Measurements from ENCODE around the gene CD164L2. TPM values are rescaled to one million over a fixed set of nuclear protein-coding genes. Genes with fewer than 3 reads are reported as not detected.

CD164L2 gene
- total and polyA plus RNA-seq, 2 donors from 2014 or later = 0.63 to 1.1 TPM

DNA sequence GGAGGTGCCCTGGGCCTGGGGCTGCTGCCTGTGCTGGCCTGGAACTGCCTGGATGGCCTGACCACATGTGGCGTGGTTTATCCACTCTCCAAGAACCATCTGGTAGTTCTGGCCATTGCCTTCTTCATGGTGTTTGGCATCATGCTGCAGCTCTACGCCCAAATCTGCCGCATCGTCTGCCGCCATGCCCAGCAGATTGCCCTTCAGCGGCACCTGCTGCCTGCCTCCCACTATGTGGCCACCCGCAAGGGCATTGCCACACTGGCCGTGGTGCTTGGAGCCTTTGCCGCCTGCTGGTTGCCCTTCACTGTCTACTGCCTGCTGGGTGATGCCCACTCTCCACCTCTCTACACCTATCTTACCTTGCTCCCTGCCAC, 11.1 kb upstream of the CD164L2 start:
- FAIRE-seq (no peak), DNase-seq (no peak)
- no peaks in the 10 kb centered on the region for H3K27me3 ChIP-seq (ENCODE audit: control insufficient read depth, insufficient read depth, low read length)
- TF ChIP-seq CTCF (IDR thresholded peaks at IDR 0.05; ENCODE audit: borderline replicate concordance, extremely low read depth, insufficient read depth) = no peak
- no peak overlapping the region for H3K9ac ChIP-seq (ENCODE audit: low read length in 3 of 3)
- H3K4me3 ChIP-seq (ENCODE audit: low read length in 3 of 3) = no peak overlapping the region
- H3K36me3 ChIP-seq (ENCODE audit: control insufficient read depth in 2 of 3, insufficient read depth in 3 of 3, low read length in 3 of 3) = no peaks in the 10 kb centered on the region
- intact Hi-C loops (cut with DNase I) = loop anchor here (5.0 kb wide), 1 partner anchor 92 kb away; no protein-coding TSS in a partner anchor
- H3K9me3 ChIP-seq (ENCODE audit: control insufficient read depth in 2 of 3, insufficient read depth in 1 of 3, low read length in 3 of 3) = no peaks in the 10 kb centered on the region
- no peak overlapping the region for H3K27ac ChIP-seq (ENCODE audit: low read depth in 2 of 2, low read length in 2 of 2)
- H3K4me1 ChIP-seq (ENCODE audit: control insufficient read depth in 2 of 3, insufficient read depth in 2 of 3, low read depth in 1 of 3, low read length in 3 of 3) = peaks cover 5 to 16% (median 10%) of the 10 kb centered on the region in 3 donors

- no peak for FAIRE-seq
- H3K27me3 ChIP-seq (ENCODE audit: control insufficient read depth, insufficient read depth, low read length) = no peaks in the 10 kb centered on the region
- H3K9me3 ChIP-seq (ENCODE audit: control insufficient read depth in 2 of 3, insufficient read depth in 1 of 3, low read length in 3 of 3) = no peaks in the 10 kb centered on the region
- no peaks in the 10 kb centered on the region for H3K36me3 ChIP-seq (ENCODE audit: control insufficient read depth in 2 of 3, insufficient read depth in 3 of 3, low read length in 3 of 3)
- no peak overlapping the region for H3K9ac ChIP-seq (ENCODE audit: low read length in 3 of 3)
- no peak overlapping the region for H3K27ac ChIP-seq (ENCODE audit: low read depth in 2 of 2, low read length in 2 of 2)
- intact Hi-C loops (cut with DNase I) = loop anchor here (5.0 kb wide), 1 partner anchor 91 kb away; no protein-coding TSS in a partner anchor
- TF ChIP-seq CTCF (IDR thresholded peaks at IDR 0.05; ENCODE audit: borderline replicate concordance, extremely low read depth, insufficient read depth) = no peak
- no peak for DNase-seq
- no peak overlapping the region for H3K4me3 ChIP-seq (ENCODE audit: low read length in 3 of 3)
- H3K4me1 ChIP-seq (ENCODE audit: control insufficient read depth in 2 of 3, insufficient read depth in 2 of 3, low read depth in 1 of 3, low read length in 3 of 3) = peaks cover under 1 to 16% (median 10%) of the 10 kb centered on the region in 3 donors
These were observed 10.6 kb upstream of the CD164L2 start for GRCh38 chr1:27393641-27394281.

GRCh38 chr1:27392778-27393635, 9.9 kb upstream of the CD164L2 start:
- no peak for FAIRE-seq
- DNase-seq = peak in 1 of 5 donors; percentile 34
- Histone ChIP-seq H3K27ac (ENCODE audit: low read depth in 2 of 2, low read length in 2 of 2) (peak overlapping the region in 1 of 2 donors; percentile 37), H3K36me3 (ENCODE audit: control insufficient read depth in 2 of 3, insufficient read depth in 3 of 3, low read length in 3 of 3) (no peaks in the 10 kb centered on the region), H3K27me3 (ENCODE audit: control insufficient read depth, insufficient read depth, low read length) (no peaks in the 10 kb centered on the region), H3K9ac (ENCODE audit: low read length in 3 of 3) (peak overlapping the region in 2 of 3 donors; percentile 65 to 81), H3K4me3 (ENCODE audit: low read length in 3 of 3) (peak overlapping the region; percentile 18 to 57 (median 26)), H3K4me1 (ENCODE audit: control insufficient read depth in 2 of 3, insufficient read depth in 2 of 3, low read depth in 1 of 3, low read length in 3 of 3) (peaks cover 0 to 16% (median 10%) of the 10 kb centered on the region in 3 donors), H3K9me3 (ENCODE audit: control insufficient read depth in 2 of 3, insufficient read depth in 1 of 3, low read length in 3 of 3) (no peaks in the 10 kb centered on the region)
- intact Hi-C loops (cut with DNase I) = loop anchor here (5.0 kb wide), 1 partner anchor 91 kb away; no protein-coding TSS in a partner anchor
- no peak for TF ChIP-seq CTCF (IDR thresholded peaks at IDR 0.05; ENCODE audit: borderline replicate concordance, extremely low read depth, insufficient read depth)
